T-helper 1 cell treated with Interleukin-12 subunit alpha and Interleukin-12 subunit beta and Interleukin-4 antibody, amounts not matched to agents 30 μg/mL and 1 μg/mL, for 36 hours (primary cell): ENCODE data around the gene SKIC3.

Experiments used
- H3K27ac Mint-ChIP-seq: one replicate; pipeline ENCODE4 v1.8.0; 2021; ENCODE audit warnings: mild to moderate bottlenecking, mixed read lengths
- H3K27me3 Mint-ChIP-seq: one replicate; pipeline ENCODE4 v1.8.0; 2021; ENCODE audit warnings: low read depth, mixed read lengths
- H3K36me3 Mint-ChIP-seq: one replicate; pipeline ENCODE4 v1.8.0; 2021; ENCODE audit warnings: low read depth, mixed read lengths
- H3K4me1 Mint-ChIP-seq: one replicate; pipeline ENCODE4 v1.8.0; 2021; ENCODE audit warnings: low read depth, mixed read lengths
- H3K4me3 Mint-ChIP-seq: one replicate; pipeline ENCODE4 v1.8.0; 2021; ENCODE audit warnings: mild to moderate bottlenecking, moderate library complexity, mixed read lengths
- H3K9me3 Mint-ChIP-seq: one replicate; pipeline ENCODE4 v1.8.0; 2021; ENCODE audit warnings: mixed read lengths

Gene SKIC3

DNA sequence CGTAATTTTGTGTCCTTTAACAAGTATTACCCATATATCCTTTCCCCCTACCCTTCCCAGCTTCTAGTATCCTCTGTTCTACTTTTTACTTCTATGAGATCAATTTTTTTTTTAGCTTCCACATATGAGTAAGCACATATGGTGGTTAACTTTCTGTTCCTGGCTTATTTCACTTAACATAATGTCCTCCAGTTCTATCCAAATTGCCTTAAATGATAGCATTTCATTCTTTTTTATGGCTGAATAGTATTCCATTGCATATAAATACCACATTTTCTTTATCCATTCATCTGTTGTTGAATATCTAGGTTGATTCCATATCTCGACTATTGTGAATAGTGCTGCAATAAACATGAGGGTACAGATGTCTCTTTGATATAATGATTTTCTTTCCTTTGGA lies 36.4 kb downstream of the SKIC3 start:
- no peaks in the 10 kb centered on the region for H3K9me3 Mint-ChIP-seq
- H3K4me3 Mint-ChIP-seq = no peak overlapping the region
- H3K36me3 Mint-ChIP-seq = peaks cover 34% of the 10 kb centered on the region
- no peaks in the 10 kb centered on the region for H3K4me1 Mint-ChIP-seq
- no peak overlapping the region for H3K27ac Mint-ChIP-seq
- H3K27me3 Mint-ChIP-seq = no peaks in the 10 kb centered on the region

DNA sequence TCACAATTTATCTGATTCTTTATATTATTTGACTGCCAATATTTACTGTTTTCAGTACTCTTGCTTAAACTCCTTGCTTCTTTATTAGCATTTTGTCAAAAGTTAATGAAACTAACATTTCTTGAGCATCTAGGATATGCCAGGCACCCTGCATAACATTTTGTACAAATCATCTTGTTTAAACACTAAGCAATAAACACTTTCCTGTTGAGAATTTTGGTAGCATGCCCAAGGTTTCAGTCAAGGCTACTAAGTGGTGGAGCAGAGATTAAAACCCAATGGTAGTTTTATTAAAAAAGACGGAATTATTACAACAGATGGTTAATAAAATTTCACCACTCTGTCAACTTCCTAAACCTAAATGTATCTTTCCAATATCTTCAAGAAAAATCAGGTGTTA lies 43.2 kb downstream of the SKIC3 start:
- no peaks in the 10 kb centered on the region for H3K27me3 Mint-ChIP-seq
- H3K4me1 Mint-ChIP-seq = no peaks in the 10 kb centered on the region
- no peak overlapping the region for H3K27ac Mint-ChIP-seq
- H3K4me3 Mint-ChIP-seq = no peak overlapping the region
- peaks cover 40% of the 10 kb centered on the region for H3K36me3 Mint-ChIP-seq
- no peaks in the 10 kb centered on the region for H3K9me3 Mint-ChIP-seq

DNA sequence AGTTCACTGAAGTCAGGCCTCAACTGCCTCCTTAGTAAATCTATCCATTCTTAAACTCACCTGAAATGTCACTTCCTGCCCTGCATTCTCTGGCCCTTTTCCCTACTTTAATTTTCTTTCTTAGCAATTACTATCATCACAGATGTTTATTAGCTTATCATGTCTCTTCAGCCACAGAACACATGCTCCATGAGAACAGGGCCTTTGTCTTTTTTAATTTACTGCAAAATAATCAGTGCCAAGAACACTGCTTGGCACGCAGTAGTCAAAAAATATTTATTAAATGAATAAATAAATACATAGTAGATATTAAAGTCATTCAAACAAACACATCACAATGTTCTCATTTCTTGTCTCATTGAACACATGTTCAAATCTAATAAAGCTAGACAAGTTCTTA lies 46.2 kb downstream of the SKIC3 start:
- Mint-ChIP-seq H3K27me3 (no peaks in the 10 kb centered on the region), H3K36me3 (peaks cover 37% of the 10 kb centered on the region), H3K9me3 (no peaks in the 10 kb centered on the region), H3K27ac (no peak overlapping the region), H3K4me1 (no peaks in the 10 kb centered on the region), H3K4me3 (no peak overlapping the region)
